SJSA1 (cell line): ENCODE data around the gene THAP8. TPM values are rescaled to one million over a fixed set of nuclear protein-coding genes. Genes with fewer than 3 reads are reported as not detected.
A peak's percentile ranks its signal among the peaks of the same experiment; 100 is the strongest.

ENCODE experiments used
- DNase-seq, 2 experiments: peaks; one replicate each; pipeline ENCODE4 v3.0.0-alpha.2; 2015 to 2020; ENCODE audit warnings: low spot score in 2 of 2, low read depth in 1 of 2
- H3K27ac ChIP-seq: fragments of 250-450 bp; sonication (Bioruptor Pico); 2 replicates; pipeline ENCODE4 v1.5.1; 2020; ENCODE audit warnings: mild to moderate bottlenecking, moderate library complexity
- H3K27me3 ChIP-seq: fragments of 250-450 bp; sonication (Bioruptor Pico); replicated peaks from 2 replicates; pipeline ENCODE4 v1.5.1; 2020; ENCODE audit warnings: mild to moderate bottlenecking, moderate library complexity
- H3K36me3 ChIP-seq: fragments of 250-450 bp; sonication (Bioruptor Pico); 2 replicates; pipeline ENCODE4 v1.5.1; 2020; ENCODE audit warnings: mild to moderate bottlenecking
- H3K4me1 ChIP-seq: fragments of 250-450 bp; sonication (Bioruptor Pico); replicated peaks from 2 replicates; pipeline ENCODE4 v1.6.1; 2021; ENCODE audit warnings: mild to moderate bottlenecking
- H3K4me3 ChIP-seq: fragments of 250-450 bp; sonication (Bioruptor Pico); 2 replicates; pipeline ENCODE4 v1.5.1; 2020; ENCODE audit warnings: mild to moderate bottlenecking
- H3K9me3 ChIP-seq: fragments of 250-450 bp; sonication (Bioruptor Pico); replicated peaks from 2 replicates; pipeline ENCODE4 v1.5.1; 2020; ENCODE audit warnings: mild to moderate bottlenecking
- total RNA-seq: library from RNA; depleted of rRNA; stranded (reverse); fragments of >200 nt; shearing (Covaris generic); gene quantifications from 2 replicates; pipeline ENCODE4 v1.2.3, GENCODE V29; 2014

The THAP8 gene
- total RNA-seq, 1 experiment from 2014 or later, result 4.2 TPM

- H3K4me1 ChIP-seq, result peaks cover 17% of the 10 kb centered on the region
- H3K27me3 ChIP-seq, result no peaks in the 10 kb centered on the region
- H3K36me3 ChIP-seq, result no peaks in the 10 kb centered on the region
- no peak for DNase-seq
- H3K4me3 ChIP-seq, result no peak overlapping the region
- H3K9me3 ChIP-seq, result no peaks in the 10 kb centered on the region
- no peak overlapping the region for H3K27ac ChIP-seq
Measured at GRCh38 chr19:36009633-36010379, 44.3 kb downstream of the THAP8 start.

GRCh38 chr19:36009220-36009619, 44.9 kb downstream of the THAP8 start:
- DNase-seq, result no peak
- no peaks in the 10 kb centered on the region for H3K9me3 ChIP-seq
- H3K27me3 ChIP-seq, result no peaks in the 10 kb centered on the region

GRCh38 chr19:36008336-36008978, 45.6 kb downstream of the THAP8 start, which contains the start of gene SYNE4:
Gene SYNE4 (minus strand): TSS chr19:36008813. CDS start chr19:36008681, 132 bp downstream.
- H3K27me3 ChIP-seq, result no peaks in the 10 kb centered on the region
- peaks cover 13% of the 10 kb centered on the region for H3K4me1 ChIP-seq
- no peak for DNase-seq
- peak within 1 kb of the TSS; percentile 14; the same call in 1 of the 2 replicates for H3K4me3 ChIP-seq
- H3K36me3 ChIP-seq, result 0 out of 2 replicates have a peak, but pooled peaks cover 7% of the 10 kb centered on the region
- H3K9me3 ChIP-seq, result no peaks in the 10 kb centered on the region
- H3K27ac ChIP-seq, result no peak within 1 kb of the TSS

More at GRCh38 chr19:36009220-36009619, 44.9 kb downstream of the THAP8 start:
- Histone ChIP-seq H3K27ac (no peak overlapping the region), H3K36me3 (no peaks in the 10 kb centered on the region), H3K4me3 (peak overlapping the region; percentile 14; the same call in 1 of the 2 replicates), H3K4me1 (peaks cover 14% of the 10 kb centered on the region)

GRCh38 chr19:36006955-36007354, 47.1 kb downstream of the THAP8 start:
- Histone ChIP-seq H3K9me3 (no peaks in the 10 kb centered on the region), H3K27ac (no peak overlapping the region), H3K36me3 (0 out of 2 replicates have a peak, but pooled peaks cover 9% of the 10 kb centered on the region), H3K27me3 (no peaks in the 10 kb centered on the region), H3K4me3 (no peak overlapping the region), H3K4me1 (peaks cover 7% of the 10 kb centered on the region)
- no peak for DNase-seq

GRCh38 chr19:36003284-36003683, 50.8 kb downstream of the THAP8 start:
- Histone ChIP-seq H3K9me3 (no peaks in the 10 kb centered on the region), H3K36me3 (peaks cover 26% of the 10 kb centered on the region), H3K27ac (no peak overlapping the region), H3K4me1 (no peaks in the 10 kb centered on the region), H3K4me3 (no peak overlapping the region), H3K27me3 (no peaks in the 10 kb centered on the region)
- DNase-seq, result no peak

- no peak overlapping the region for H3K4me3 ChIP-seq
- H3K27me3 ChIP-seq, result no peaks in the 10 kb centered on the region
- no peak overlapping the region for H3K27ac ChIP-seq
- peaks cover 32% of the 10 kb centered on the region for H3K36me3 ChIP-seq
- no peaks in the 10 kb centered on the region for H3K9me3 ChIP-seq
- no peaks in the 10 kb centered on the region for H3K4me1 ChIP-seq
- no peak for DNase-seq
Measured at GRCh38 chr19:36001605-36002004, 52.5 kb downstream of the THAP8 start.

- Histone ChIP-seq H3K9me3 (no peaks in the 10 kb centered on the region), H3K4me3 (no peak overlapping the region), H3K27ac (no peak overlapping the region), H3K27me3 (no peaks in the 10 kb centered on the region), H3K36me3 (peaks cover 32% of the 10 kb centered on the region), H3K4me1 (peaks cover 8% of the 10 kb centered on the region)
- no peak for DNase-seq
Measured at GRCh38 chr19:35996777-35997176, 57.3 kb downstream of the THAP8 start.

- DNase-seq, result peak; percentile 87 to 95
- peak within 1 kb of the TSS; percentile 74 for H3K4me3 ChIP-seq
- H3K27ac ChIP-seq, result no peak within 1 kb of the TSS; the same call in 1 of the 2 replicates
- no peaks in the 10 kb centered on the region for H3K27me3 ChIP-seq
- no peaks in the 10 kb centered on the region for H3K9me3 ChIP-seq
- peaks cover 26% of the 10 kb centered on the region for H3K36me3 ChIP-seq
- H3K4me1 ChIP-seq, result peaks cover 8% of the 10 kb centered on the region
Measured at GRCh38 chr19:35995048-35995993, 58.8 kb downstream of the THAP8 start, which contains the start of gene SDHAF1. Gene SDHAF1 (plus strand): TSS chr19:35995188. CDS start chr19:35995275, 87 bp downstream.

GRCh38 chr19:35993923-35994598, 60.0 kb downstream of the THAP8 start:
- peaks cover 8% of the 10 kb centered on the region for H3K4me1 ChIP-seq
- H3K4me3 ChIP-seq, result no peak overlapping the region
- H3K27me3 ChIP-seq, result no peaks in the 10 kb centered on the region
- H3K27ac ChIP-seq, result no peak overlapping the region
- no peak for DNase-seq
- no peaks in the 10 kb centered on the region for H3K9me3 ChIP-seq
- H3K36me3 ChIP-seq, result peaks cover 23% of the 10 kb centered on the region

- H3K36me3 ChIP-seq, result peaks cover 14% of the 10 kb centered on the region
- no peak for DNase-seq
- no peak overlapping the region for H3K27ac ChIP-seq
- H3K27me3 ChIP-seq, result peaks cover under 1% of the 10 kb centered on the region
- H3K4me1 ChIP-seq, result peaks cover 8% of the 10 kb centered on the region
- H3K4me3 ChIP-seq, result no peak overlapping the region
- no peaks in the 10 kb centered on the region for H3K9me3 ChIP-seq
Measured at GRCh38 chr19:35992907-35993765, 60.9 kb downstream of the THAP8 start.

GRCh38 chr19:35991731-35992450, 62.2 kb downstream of the THAP8 start:
- Histone ChIP-seq H3K27ac (no peak overlapping the region), H3K36me3 (peaks cover 11% of the 10 kb centered on the region; the same call in 1 of the 2 replicates), H3K4me3 (no peak overlapping the region), H3K27me3 (peaks cover 13% of the 10 kb centered on the region), H3K4me1 (peaks cover 8% of the 10 kb centered on the region), H3K9me3 (no peaks in the 10 kb centered on the region)
- no peak for DNase-seq
